T1000 (cell line): Measurements from ENCODE around the gene MDM4.
"Not testable (repeated sequence)": the region's sequence is repeated elsewhere in the genome, so short reads cannot be mapped to it uniquely, and the experiment has no call there.

Source experiments
- DNase-seq: peaks from one replicate; lab custom pipeline; 2025; ENCODE audit warnings: mixed read lengths; lab: John Stamatoyannopoulos, UW

Gene MDM4

DNA sequence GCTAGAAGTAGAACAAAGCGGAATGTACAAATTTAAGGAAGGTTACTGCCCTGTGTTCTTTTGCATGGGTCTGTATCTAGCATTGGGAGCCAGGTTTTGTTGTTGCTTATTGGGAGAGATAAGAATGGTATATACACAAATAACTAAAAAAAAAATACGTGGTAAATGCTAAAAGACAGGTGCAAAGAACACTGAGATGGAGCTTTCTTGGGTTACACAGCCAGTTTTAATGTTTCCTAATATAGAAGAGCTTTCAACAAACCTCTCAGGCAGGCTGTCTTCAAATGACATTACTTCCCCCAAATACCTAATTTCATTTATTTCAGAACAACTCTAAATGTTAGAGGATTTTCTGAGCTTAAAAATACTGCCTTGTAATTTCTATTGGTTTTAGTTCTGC is 1.4 kb upstream of the MDM4 start:
- DNase-seq = no peak

DNA sequence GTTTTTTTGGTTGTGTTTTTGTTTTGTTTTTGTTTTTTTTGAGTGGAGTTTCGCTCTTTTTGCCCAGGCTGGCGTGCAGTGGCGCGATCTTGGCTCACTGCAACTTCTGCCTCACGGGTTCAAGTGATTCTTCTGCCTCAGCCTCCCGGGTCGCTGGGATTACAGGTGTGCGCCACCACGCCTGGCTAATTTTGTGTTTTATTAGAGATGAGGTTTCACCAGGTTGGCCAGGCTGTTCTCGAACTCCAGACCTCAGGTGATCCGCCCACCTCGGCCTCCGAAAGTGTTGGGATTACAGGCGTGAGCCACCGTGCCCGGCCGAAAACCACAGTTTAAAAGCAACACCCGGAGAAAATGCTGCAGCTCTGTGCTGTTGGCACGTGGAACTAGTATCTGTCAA is 1.2 kb downstream of the MDM4 start:
- not testable (repeated sequence) for DNase-seq

DNA sequence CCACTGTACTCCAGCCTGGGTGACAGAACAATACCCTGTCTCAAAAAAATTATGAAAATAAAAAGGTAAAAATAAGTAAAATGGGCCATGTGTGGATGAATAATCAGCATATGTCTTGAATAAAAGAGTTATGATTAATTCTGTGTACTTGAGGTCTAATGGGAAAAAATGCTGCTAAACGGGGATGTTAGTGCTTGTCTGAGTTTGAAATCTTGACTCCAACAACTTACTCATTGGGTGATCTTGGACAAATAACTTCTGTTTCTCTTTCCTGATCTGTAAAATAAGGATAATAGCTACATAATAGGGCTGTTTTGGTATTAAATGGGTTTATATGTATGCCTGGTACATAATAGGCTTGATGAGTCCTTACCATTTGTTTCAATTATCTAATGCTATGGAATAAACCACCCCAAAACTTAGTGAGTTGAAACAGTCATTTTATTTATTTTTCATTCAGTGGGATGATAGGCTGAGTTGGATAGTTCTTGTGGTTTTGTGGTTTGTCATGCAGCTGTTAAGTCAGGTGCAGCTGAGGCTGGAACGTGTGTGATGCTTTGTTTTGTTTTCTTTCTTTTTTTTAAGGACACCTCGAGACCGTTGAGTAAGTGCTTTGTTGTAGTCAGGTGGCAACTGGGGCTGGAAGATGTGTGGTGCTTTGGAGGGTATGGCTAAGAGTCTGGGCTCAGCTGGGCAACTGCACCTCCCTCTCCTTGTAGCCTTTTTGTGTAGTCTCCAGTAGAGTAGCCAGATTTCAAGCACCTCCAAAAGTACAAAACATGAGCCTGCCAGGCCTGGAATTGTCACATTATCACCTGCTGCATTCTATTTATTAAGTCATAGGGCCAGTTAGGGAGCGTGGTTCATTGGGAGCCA is 4.9 kb downstream of the MDM4 start:
- no peak for DNase-seq

DNA sequence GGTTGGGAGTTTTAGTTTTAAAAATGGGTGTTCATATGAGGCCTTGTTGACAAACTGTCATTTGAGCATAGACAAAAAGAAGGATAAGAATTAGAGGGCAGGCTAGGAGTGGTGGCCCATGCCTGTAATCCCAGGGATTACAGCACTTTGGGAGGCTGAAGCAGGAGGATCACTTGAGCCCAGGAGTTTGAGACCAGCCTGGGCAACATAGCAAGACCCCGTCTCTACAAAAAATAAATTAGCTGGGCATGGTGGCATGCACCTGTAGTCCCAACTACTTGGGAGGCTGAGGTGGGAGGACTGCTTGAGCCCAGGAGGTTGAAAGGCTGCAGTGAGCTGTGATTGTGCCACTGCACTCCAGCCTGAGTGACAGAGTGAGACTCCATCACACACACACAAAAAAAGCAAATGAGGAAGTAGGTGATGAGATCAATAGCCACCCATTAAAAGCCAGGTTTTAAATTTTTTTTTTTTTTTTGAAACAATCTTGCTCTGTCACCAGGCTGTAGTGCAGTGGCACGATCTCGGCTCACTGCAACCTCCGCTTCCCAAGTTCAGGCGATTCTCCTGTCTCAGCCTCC is 5.8 kb downstream of the MDM4 start:
- not testable (repeated sequence) for DNase-seq

DNA sequence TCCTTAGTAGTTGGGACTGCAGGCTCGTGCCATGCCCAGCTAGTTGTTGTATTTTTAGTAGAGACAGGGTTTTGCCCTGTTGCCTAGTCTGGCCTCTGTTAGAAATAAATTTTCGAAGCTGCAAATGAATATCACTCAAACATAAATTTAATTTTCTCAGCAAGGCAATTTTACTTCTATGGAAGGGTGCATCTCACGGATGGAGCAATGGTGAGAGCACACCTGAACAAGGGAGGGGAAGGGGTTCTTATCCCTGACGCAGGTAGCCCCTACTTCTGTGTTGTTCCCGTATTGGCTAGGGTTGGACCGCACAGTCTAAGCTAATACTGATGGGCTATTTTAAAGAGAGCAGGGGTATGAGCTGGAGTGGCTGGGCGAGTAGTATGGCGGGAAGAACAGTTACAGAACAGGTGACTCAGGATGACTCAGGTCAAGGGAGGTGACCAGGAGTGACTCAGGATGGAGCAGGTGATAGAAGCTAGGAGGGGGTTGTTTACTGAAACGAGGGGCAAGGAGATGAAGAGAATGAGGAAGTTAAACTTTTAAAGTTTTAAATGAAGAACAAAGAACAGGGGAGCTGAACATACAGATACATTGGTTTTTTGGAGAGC is 7.5 kb downstream of the MDM4 start:
- DNase-seq = no peak

DNA sequence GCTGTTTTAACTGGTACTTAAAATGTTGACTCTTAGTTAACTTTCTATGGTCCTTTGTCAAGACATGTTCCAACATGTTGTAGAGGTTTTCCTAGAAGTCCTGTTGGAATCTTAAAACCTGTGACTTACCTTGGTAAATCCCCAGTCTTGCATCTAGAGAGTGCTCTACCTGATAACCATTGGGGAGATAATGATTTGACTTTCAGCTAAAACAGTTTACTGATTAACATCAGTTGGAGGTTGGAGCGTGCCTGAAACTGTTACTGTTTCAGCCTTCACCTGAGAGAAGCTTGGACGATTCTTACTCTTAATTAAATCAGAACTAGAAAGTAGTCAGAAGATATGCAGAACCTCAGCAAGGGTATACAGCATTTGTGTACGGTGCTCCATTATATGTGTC is 8.8 kb downstream of the MDM4 start:
- no peak for DNase-seq

DNA sequence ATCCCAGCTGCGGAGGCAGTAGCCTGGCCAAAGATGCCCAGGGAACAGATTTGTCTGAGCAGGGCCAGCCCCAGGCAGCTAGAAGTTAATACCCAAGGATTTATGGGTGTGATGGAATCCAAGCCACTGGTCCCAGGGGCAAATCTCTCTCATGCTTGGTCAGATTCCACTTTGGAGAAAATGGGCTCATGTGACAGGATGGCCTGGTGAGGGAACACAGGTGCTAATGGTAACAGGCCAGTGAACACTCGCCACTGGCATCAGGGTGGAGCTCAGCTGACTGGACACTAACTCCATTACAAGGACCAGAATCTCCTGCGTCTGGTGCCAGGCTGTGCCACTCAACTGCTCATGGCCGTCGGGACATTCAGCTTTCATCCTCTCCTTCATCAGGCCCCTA is 12.0 kb downstream of the MDM4 start:
- DNase-seq = no peak

DNA sequence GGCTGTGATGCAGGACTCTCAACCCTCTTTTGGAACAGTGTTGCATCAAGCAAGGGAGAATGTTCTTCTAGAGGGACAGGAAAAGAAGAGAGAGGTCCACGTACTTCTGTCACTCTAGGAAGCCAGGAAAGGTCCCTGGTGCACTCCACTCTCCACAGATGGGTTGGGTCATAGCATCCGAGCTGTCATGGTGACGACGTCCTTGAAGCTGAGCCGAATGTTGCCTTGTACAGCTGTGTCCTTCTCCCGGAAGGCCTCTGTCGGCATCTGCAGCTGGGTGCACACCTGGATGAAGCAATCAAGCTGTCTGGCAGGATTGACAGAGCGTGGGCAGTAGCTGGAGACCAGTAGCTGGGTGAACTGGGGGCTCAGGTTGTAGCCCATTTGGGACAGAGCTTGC is 12.5 kb downstream of the MDM4 start:
- DNase-seq = no peak

DNA sequence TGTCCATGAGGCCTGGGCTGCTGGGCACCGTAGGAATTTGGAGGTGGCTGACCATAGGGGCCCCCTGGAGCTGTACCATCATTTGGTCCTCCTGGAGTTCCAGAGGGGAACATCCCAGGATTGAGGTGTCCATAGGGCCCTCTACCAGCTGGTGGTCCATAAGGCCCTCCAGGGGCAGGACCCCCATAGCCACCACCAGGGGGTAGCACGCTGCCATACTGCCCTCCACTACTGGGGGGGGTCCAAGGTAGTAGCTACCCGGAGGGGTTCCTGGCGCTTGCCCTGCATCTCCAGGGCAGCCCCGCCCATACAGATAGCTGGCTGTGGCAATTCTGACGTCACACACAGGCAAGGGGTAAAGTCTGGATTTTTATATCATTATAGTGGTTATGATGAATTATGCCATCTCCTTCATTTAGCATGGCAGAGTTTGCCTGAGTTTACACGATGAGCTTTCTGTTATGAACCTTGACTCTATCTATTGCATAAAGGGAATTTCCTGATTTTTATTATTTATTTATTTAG is 13.2 kb downstream of the MDM4 start:
- no peak for DNase-seq

DNA sequence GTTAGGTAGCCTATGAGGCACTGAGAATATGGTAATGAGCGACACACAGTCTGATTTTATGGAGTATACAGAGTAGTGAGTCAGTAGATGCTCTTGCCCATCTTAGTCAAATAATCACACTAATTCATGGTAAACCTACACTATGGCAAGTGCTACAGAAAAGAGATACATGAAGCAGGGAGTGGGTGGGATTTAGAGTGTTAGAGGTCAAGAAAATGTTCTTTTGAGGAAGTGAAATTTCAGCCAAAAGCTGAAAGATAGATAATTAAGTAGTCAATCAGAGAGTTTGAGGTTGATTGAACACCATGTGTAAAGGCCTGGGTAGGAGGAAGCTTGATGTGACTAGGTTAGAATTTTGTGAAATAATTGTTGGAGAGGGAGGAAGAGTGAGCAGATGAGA is 14.7 kb downstream of the MDM4 start:
- no peak for DNase-seq

DNA sequence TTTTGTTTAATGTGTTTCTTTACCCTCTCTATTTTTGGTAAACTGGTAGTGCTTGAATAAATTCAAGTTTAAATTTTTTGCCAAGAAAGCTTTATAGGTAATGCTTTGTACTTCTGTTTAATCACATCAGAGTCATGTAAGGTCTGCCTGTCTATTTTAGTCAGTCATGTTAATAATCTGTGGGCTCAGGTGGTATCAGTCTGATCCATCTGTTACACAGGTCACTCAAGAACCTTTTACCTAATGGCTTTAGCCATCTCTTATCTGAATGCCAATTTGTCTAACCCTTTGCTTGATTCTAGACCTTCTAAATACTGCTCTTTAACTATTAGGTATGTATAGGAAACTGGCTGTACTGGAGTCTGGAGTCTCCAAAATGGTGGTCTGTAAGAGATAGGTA is 16.6 kb downstream of the MDM4 start:
- no peak for DNase-seq

DNA sequence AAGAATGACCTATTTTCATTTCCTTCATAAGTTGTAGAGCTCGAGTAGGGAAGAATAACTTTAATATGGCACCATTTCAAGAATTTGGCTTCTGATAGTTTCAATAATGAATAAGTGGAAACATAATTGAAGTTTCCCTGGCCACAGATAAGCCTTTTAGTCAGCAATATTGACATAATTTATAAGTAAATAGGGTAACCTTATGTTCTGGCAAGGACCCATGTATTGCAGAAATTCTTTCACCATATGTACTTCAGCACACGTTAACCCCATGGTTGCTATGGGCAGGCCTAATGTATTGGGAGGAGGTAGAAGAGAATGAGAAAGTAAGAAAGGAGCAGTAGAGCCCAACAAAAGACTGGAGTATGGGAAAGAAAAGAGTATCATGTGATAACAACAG is 25.4 kb downstream of the MDM4 start:
- no peak for DNase-seq

DNA sequence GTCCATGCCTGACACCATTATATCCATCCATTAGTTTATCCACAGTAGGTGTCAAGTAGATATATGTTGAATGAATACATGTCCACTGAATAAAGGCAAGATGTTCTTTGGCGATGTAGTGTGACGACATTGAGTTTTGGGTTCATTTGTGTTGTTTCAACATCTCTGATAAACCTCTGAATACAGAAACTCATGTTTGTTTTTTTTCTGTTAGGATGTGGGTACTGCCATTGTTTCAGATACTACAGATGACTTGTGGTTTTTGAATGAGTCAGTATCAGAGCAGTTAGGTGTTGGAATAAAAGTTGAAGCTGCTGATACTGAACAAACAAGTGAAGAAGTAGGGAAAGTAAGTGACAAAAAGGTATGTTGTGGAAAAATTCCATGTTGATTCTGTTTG is 28.1 kb downstream of the MDM4 start:
- no peak for DNase-seq

DNA sequence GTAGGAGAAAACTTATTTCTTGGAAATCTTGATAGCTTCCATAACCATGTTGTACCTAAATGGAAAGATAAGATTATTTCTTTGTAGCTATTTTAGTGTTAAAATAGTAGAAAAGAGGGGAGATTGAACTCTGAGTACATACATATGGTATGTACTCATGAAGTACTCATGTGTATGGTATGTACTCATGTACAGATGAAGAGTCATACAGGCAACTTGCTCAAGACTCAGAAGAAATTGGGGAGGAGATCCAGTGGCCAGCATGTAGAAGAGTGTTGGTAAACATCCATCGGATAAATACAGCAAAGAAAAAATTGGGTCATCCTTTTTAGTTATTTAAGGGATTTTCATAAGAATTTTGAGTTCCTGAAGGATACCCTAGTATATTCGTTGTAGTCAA is 29.0 kb downstream of the MDM4 start:
- no peak for DNase-seq

DNA sequence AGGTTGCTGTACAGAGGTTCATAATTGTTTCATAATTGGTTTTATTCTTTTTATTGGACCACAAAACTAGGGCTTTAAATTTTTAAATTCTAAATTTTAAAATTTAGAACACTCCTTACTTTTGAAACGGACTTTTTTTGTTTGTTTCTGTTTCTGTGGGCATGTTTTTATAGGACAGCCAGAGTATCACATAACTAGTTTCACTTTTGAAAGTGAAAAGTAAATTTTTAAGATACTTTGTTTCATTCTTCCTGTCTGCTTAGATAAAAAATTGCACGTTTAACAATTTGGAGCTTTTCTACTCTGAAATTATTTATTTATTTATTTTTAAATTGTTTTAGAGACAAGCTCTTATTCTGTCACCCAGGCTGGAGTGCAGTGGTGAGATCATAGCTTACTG is 29.7 kb downstream of the MDM4 start:
- DNase-seq = no peak

DNA sequence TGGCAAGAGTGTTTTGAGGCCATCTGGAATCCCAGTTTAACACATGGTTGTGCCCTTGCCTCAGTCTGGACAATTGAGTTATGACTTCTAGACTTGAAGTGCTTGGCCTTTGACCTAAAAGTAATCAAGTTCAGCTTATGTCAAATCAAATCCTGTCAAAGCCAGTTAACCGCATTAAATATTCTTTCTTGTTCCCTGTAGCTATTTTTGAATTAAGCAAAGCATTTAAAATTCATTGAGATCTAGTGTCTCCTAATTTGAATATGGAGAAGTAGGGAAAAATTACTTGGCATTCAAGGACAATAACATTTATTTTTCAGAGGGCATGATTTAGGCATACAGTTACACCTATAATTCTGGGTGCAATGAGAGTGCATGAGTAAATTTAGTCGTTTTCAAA is 32.1 kb downstream of the MDM4 start:
- no peak for DNase-seq

DNA sequence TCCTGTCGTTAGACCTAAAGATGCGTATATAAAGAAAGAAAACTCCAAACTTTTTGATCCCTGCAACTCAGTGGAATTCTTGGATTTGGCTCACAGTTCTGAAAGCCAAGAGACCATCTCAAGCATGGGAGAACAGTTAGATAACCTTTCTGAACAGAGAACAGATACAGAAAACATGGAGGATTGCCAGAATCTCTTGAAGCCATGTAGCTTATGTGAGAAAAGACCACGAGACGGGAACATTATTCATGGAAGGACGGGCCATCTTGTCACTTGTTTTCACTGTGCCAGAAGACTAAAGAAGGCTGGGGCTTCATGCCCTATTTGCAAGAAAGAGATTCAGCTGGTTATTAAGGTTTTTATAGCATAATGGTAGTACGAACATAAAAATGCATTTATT is 33.1 kb downstream of the MDM4 start:
- no peak for DNase-seq

DNA sequence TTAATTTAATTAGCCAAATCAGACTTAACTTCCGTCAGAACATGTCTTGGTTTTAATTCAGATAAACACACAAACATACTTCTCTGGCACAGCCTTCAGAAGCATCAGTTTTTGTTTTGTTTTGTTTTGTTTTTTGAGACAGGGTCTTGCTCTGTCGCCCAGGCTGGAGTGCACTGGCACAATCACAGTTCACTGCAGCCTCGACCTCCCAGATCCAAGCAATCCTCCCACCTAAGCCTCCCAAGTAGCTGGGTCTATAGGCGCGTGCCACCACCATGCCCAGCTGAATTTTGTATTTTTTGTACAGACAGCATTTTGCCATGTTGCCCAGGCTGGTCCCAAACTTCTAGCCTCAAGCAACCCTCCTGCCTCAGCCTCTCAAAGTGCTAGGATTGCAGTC is 34.7 kb downstream of the MDM4 start:
- no peak for DNase-seq

DNA sequence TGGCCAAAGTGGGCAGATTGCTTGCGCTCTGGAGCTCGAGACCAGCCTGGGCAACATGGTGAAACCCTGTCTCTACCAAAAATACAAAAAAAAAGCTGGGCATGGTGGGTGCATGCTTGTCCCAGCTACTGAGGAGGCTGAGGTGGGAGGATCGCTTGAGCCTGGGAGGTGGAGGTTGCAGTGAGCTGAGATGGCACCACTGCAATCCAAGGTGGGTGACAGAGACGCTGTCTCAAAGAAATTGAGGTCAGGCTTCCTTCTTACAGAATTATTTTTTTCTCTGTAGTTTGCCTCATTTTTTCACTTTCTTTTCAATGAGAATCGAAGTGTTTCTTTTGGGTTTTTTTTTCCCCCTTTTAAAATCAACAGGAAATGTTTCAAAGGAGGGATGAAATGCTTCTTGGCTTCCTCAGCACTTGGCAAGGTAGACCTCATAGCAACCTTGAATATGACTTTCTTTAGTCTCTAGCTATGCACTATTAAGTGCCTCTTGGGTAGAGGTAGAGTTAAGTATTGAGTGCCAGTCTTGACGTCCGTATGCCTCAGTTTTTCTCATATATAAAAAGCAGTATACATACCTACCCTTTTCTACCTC is 40.3 kb downstream of the MDM4 start:
- DNase-seq = no peak

DNA sequence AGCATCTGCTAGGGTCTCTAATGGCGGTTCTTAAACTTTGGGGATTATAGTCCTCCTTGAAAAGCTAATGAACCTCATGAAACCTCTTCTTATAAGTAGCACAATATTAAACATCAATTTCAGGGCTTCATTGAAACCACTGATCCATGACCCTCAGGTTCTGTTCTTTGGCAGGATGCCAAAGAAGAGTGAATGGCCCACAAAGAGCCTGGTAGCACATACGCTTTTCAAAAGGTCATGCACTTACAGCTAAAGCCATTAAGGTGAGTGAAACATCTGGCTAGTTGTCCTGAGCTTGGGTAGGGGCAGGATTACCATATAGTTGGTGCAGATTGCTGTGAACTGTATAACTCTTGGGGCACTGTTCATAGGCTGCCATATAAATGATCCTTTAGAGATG is 42.3 kb downstream of the MDM4 start:
- no peak for DNase-seq

DNA sequence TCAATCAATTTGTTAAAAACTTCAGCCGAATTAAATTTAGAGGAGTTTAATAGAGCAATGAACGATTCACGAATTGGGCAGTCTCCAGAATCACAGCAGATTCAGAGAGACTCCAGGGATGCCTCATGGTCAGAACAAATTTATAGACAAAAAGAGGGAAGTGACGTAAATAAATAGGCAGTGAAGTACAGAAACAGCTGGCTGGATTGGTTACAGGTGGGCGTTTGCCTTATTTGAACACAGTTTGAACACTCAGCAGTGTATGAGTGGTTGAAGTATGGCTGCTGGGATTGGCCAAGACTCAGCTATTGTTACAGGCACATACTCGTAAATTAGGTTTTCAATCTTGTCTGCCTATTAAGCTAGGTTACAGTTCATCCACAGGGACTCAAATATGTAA is 43.8 kb downstream of the MDM4 start:
- not testable (repeated sequence) for DNase-seq

DNA sequence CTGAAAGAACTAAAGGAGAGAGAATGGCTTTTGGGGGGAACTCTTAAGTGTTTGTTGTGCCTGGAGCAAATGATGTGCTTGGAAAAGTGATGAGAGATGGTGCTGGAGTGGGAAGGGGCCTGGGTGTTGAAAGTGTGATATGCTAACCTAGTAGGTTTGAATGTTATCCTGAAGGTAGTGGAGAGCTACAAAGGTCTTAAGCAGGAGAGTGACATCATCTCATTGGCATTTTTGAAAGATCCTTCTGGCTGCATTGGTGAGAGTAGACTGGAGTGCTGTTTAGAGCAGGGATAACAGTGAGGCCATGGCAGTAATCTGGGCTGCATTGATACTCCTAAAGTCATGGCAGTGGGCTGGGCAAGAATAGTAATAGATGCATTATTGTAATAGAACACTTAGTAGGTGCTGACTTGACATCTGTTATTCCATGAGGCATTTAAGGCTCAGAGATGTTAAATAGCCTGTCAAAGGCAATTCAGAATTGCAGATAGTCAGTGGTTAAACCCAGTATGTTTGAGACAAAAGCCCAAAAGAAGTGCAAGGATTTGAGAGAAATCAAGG is 44.5 kb downstream of the MDM4 start:
- DNase-seq = no peak
